NCI-H2107 (cell line): ENCODE data around the gene CELF5.
"Not testable (repeated sequence)": the region's sequence is repeated elsewhere in the genome, so short reads cannot be mapped to it uniquely, and the experiment has no call there.

Source experiments
- DNase-seq: peaks from one replicate; lab custom pipeline; 2025; lab: John Stamatoyannopoulos, UW

Gene CELF5

DNA sequence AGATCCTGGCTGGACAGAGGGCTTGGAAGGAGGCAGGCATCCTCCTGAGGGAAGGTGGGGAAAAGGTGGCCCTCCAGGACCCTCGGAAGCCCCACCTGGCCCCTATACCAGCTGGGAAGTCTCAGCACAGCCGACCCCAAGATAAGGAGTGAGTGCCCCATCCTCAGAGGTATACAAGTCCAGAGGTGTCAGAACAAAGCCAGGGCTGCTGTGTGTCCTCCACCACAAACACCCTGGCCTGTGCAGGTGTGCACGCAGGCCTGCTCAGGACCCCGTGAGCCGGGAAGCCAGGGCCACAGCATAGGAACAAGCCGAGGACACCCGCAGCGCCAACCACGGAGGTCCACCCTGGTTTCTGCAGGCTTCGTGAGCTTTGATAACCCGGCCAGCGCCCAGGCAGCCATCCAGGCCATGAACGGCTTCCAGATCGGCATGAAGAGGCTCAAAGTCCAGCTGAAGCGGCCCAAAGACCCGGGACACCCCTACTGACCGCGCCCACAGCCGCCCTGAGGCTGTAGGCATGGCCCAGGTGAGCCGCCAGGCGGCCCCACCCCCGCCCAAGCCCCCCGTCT lies 68.6 kb downstream of the CELF5 start:
- no peak for DNase-seq

DNA sequence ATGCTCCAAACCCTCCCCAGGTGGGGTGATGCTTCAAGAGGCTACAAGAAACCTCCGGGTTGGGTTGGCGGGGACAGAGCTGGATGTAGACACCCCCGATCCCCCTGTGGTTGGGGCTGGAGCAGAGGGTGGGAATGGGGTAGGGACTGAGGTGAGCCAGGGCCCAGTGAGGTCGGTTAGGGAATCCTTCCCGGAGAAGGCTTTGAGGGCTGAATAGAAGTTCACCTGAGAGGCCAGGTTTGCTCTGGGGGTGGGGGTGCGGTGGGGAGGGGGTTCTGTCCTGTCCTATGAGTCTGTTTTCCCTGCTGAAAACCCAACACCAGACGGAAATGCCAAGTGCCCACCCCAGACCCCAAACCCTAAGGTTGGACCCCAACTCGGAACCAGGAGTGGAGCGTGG lies 69.1 kb downstream of the CELF5 start:
- no peak for DNase-seq

DNA sequence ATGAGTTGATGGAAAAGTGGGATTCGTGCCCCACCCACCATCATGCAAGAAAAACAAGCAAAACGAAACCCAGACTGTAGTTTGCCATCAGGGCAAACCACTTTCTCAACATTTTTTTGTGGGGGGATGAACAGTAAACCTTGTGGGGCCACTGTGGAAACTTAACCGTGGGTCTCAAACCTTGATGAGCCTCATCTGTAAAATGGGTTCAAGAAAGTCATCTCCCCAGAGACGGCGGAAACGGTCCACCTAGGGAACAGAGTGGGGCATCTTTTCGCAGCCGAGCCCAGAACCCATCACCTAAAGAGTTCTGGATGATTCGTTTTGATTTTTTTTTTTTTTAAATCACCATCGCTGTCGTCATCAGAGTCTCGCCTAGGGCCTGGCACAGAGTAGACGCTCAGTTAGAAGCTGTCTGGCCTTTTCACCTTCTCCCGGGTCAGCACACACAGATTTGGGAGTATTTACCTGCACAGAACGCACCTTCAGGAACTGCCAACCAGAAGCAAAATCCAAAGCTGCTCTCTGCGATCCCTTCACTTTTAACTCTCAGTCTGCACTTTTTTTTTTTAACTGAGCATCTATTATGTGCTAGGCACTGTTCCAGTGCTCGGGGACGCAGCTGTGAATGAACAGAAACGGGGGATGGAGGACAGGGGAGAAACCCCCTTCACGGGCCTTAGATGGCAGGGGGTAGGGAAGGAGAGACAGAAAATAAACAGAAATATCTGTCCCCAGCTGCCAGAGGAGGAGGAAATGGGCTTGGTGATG lies 69.8 kb downstream of the CELF5 start:
- DNase-seq, result no peak

DNA sequence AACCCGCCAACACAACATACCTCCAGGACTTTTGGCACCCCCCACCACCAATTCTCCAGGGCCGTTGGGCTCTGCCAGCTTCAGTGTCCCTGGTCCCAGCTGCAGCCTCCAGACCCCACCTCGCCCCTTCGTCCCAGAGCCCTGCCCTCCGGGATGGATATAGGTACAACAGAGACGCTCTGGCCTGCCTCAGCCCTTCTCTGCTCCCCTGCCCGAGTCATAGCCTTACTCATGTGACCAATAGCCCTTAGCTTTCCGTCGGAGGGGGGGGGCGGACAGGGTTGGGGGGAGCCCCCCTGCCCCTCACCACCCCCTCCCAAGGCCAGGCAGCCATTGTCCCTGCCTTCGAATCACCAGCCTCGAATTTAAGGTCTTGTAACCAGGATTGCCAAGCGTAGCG lies 71.1 kb downstream of the CELF5 start:
- no peak for DNase-seq

DNA sequence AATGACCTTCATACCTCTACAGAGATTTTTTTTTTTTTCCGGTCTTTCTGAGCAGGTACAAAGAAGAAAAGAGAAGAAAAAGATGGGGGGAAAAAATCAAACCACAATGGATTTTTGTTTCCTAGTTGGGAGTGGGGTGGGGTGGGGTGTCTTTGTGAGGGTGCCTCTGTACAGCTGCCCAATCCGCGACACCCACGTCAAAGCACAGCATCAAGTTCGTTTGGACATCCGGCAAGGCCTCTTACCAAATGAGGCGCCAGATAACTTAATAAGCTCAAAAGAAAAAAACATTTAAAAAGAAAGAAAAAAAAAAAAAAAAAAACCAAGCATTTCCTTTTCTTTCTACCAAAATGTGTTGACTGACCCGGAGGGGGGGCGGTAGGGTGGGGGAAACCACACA lies 71.6 kb downstream of the CELF5 start:
- DNase-seq, result no peak

DNA sequence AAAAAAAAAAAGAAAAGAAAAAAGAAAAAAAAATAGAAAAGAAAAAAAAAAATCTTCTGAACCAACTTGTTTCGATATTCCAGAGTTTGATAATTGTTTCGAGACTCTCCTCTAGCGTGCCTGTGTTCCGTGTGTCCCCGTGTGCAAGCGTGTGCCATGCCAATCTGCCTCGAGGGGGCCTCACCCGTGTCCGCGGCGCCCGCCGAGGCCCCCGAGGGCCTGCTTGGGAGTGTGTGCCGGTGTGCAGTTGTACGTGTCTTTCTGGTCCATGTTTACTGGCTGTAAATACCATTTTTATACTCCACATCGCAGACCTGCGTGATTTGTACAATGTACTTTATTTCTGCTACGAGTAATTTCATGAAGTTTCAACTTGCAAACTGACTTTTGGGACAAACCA lies 72.0 kb downstream of the CELF5 start:
- DNase-seq, result no peak

DNA sequence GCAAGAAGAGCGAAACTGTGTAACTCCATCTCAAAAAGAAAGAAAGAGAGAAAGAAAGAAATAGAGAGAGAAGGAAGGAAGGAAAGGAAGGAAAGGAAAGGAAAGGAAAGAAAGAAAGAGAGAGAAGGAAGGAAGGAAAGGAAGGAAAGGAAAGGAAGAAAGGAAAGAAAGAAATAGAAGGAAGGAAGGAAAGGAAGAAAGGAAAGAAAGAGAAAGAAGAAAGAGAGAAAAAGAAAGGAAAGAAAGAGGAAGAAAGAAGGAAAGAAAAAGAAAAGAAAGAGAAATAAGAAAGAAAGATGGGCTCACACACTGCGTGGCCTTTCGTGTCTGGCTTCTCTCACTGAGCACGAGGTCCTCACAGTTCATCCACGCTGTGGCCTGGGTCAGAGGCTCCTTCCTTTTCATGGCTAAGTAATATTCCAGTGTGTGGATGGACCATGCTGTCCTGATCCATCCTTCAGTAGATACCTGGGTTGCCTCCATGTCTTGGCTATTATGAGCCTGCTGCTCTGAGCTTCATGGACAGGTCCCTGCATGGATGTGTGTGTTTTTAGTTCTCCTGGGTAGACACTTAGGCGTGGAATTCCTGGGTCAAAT lies 74.5 kb downstream of the CELF5 start:
- no peak for DNase-seq

DNA sequence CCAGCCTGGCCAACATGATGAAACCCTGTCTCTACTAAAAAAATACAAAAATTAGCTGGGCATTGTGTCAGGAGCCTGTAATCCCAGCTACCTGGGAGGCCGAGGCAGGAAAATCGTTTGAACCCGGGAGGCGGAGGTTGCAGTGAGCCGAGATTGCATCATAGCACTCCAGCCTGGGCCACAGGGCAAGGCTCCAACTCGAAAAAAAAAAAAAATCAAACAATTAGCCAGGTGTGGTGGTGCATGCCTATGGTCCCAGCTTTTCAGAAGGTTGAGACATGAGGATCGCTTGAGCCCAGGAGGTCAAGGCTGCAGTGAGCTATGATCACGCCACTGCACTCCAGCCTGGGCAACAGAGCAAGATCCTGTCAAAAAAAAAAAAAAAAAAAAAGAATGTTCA lies 76.1 kb downstream of the CELF5 start:
- DNase-seq, result not testable (repeated sequence)

DNA sequence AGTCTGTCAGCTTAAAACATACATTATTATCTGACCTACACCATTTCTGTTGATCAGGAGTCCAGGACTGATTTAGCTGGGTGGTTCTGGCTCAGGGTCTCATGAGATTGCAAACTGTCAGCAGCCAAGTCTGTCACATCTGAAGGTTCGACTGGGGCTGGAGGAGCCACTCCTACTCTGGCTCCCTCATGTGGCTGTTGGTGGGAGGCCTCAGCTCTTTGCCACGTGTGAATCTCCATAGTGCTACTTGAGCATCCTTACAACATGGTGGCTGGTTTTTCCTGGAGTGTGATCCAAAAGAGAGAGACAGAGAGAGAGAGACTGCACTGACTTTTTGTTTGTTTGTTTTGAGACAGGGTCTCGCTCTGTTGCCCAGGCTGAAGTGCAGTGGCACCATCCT lies 78.3 kb downstream of the CELF5 start:
- no peak for DNase-seq

DNA sequence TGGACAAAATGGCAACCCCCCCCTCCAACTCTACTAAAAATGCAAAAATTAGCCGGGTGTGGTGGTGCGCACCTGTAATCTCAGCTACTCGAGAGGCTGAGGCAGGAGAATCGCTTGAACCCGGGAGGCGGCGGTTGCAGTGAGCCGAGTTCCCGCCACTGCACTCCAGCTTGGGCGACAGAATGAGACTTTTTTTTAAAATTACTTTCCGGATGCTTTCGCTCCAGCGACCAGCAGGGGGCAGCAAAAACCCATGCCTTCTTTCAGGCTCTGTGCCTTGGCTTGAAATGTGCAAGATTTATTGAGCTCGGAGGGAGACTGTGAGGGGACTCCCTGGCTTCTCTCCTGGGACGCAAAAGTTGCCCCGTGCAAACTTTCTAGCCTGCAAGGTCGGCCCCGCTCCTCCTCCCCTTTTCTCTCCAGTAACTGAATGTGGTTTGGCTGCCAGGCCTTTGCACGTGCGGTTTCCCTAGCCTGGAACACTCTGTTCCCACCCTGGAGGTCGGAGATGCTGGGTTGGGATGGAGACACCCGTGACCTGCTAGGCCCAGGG lies 80.5 kb downstream of the CELF5 start:
- DNase-seq, result peak; percentile 81

DNA sequence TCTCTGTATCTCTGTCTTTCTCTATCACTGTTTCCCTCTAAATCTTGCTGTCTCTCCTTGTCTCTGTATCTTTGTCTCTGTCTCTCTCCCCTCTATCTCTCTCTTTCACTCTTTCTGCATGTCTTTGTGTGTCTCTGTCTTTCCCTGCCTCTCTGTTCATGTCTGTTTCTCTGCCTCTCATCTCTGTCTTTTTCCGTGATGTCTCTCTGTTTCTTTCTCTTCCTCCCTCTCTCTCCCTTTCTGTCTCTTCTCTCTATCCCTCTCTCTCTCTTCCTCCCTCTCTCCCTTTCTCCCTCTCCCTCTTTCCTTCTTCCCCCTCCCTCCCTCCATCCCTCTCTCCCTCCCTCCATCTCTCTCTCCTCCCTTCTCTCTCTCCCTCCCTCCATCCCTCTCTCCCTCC lies 85.3 kb downstream of the CELF5 start:
- no peak for DNase-seq

DNA sequence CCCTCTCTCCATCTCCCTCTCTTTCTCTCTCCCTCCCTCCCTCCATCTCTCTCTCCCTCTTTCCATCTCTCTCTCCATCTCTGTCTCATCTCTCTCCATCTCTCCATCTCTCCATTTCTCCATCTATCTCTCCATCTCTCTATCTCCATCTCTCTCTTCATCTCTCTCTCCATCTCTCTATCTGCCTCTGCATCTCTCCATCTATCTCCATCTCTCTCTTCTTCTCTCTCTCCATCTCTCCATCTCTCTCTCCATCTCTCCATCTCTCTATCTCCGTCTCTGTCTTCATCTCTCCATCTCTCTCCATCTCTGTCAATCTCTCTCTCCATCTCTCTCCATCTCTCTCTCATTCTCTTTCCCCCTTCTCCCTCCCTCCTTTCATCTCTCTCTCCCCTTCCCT lies 85.8 kb downstream of the CELF5 start:
- DNase-seq, result no peak

DNA sequence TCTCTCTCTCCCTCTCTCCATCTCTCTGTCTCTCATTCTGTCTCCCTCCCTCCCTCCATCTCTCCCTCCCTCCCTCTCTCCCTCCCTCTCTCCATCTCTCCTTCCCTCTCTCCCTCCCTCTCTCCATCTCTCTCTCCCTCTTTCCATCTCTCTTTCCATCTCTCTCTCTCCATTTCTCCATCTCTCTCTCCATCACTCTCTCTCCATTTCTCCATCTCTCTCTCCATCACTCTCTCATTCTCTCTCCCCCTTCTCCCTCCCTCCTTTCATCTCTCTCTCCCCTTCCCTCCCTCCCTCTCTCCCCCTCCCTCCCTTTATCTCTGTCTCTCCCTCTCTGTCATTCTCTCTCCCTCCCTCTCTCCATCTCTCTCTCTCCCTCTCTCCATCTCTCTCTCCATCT lies 86.2 kb downstream of the CELF5 start:
- no peak for DNase-seq

DNA sequence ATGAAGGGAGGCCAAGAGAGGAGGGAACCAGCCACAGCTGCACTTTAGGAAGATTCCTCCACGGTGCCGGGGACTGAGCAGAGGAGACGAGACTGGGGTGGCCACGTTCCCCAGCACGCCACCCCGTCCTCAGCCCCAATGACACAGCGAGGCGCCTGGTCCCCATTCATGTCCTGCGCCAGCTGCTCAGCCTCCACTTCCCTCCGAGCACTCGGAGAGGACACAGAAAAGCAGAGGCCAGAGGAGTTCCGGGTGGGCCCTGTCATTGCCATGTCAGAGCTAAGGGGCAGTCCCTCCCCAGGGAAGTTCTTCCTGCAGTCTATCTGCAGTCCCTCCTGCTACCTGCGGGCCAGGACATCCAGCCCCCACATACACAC lies 88.7 kb downstream of the CELF5 start:
- DNase-seq, result no peak

DNA sequence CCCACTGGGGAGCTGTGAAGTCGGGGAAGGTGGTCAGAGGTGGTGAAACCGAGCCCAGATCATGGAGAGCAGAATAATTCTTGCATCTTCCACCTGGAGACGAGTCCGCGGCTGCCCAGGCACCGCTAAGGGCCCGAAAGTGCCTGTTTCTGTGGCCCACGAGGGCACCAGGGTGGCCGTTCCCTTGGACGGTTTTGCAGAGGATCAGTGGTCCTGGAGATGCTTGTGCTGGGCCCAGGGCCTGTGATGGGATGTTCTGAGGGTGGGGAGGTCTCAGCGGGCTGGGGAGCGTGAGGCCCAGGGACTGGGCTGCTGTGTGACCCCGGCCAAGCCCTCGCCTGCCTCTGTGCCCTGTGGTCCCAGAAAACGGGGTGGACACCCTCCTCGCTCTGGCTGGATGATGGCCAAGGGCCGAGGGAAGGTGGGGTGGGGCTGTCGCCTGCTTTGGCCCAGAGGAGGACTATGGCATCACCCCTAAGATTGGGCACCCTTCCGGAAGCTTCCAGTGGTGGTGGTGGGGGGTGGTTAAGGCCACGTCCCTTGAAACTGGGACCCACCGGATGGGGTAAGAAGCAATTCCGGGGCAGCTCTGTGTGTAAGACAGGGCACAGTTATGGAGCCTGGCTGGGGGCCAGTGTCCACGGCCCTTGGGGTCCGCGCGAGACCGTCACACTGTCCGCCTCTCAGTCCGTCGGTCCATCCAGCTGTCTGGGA lies 90.7 kb downstream of the CELF5 start:
- DNase-seq, result no peak

DNA sequence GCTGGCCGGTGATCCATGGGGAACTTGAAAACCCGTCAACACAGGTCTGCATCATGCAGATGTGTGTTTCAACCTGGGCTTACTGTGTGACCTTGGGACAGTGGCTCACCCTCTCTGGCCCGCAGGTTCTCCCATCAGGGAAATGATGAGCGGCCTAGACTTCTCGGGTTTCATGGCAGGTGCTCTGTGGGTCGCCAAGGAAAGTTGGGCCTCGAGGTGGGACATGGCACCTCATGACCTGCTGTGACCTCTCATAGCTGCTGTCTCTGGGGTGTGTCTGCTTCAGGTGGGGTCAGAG lies 91.2 kb downstream of the CELF5 start:
- DNase-seq, result no peak

DNA sequence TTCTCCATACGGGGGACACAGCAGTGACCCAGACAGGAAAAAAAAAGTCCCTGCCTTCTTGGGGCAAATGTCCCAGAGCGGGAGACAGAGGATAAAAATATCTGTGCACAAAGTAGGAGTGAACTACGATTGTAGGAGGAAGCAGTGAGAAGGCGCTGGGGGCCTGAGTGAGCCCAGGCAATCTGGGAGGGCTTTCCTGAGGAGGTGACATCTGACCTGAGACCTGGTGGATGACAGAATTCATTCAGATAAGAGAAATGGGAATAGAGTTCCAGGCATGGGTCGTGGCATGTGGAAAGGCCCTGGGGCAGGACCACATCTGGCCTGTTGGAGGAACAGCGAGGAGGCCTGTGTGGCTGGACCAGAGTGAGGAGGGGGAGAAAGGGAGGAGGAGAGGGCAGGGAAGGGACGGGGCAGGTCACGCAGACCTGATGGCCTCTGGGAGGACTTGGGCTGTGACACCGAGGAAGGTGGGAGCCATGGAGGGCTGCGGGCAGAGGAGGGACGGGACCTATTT lies 91.7 kb downstream of the CELF5 start:
- DNase-seq, result no peak

DNA sequence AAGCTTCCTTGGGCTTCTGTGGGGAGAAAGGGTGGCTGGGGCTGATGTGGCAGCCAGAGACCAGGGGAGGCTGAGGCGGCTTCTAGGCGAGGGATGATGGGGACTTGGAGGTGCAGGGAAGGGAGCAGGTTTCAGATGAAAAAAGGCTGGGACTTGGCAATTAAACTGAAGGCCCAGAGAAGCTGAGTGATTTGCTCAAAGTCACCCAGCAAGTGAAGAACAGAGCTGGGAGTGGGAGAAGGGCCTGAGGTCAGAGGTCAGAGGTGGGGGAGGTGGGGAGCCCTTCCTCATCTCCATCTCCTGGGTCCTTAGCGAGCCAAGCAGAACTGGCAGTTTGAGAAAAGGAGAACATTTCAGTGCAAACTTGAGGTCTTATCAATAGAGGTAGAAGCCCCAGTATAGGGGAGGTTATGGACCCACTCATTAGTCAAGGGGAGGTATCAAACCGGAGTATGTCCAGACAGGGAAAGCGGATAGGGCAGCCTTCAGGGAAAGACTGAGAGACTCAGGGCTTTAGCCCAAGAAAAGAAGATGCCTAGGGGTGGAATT lies 92.3 kb downstream of the CELF5 start:
- DNase-seq, result no peak

DNA sequence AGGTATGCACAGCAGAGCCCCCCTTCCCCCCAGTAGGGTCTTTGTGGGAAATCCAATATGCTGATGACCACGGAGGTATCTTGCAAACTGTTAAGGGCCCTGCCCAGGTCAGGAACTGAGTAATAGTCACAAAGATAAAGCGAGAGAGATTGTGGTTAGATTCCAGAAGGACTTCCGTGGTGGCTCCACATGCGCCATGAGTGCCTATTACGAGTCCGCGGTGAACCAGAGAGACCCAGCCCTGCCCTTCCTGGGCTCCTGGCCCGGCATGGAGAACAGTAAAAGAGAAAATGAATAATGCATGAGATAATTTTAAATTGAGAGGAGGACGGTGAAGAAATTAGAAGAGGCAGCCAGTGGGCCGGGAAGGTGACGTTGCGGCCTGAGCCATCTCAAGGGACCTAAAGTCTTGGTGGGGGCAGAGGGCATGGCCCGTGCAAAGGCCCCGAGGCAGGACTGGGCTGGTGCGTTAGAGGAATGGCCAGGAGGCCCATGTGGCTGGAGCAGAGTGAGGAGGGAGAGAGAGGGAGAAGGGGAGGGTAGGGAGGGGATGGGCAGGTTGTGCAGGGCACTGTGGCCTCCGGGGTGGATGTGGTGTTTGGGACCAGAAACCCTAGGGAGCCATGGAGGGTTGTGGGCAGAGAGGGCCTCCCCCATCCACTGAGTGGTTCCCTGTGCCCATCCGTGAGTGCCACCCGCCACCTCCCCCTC lies 95.3 kb downstream of the CELF5 start:
- no peak for DNase-seq

DNA sequence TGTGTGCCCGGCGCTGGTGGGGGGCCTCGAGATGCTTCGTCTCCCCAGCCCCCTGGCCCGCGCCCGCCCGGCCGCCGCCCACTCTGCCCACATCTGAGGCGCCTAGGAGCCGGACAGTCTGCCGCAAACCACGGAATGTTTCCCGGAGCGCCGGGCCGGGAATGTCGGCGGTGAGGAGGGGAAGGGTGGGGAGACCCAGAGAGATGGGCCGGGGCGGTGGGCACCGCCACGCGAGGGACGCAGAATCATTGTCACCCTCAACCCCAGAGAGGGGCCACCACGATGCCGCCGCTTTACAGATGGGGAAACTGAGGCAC lies 95.9 kb downstream of the CELF5 start:
- DNase-seq, result no peak

DNA sequence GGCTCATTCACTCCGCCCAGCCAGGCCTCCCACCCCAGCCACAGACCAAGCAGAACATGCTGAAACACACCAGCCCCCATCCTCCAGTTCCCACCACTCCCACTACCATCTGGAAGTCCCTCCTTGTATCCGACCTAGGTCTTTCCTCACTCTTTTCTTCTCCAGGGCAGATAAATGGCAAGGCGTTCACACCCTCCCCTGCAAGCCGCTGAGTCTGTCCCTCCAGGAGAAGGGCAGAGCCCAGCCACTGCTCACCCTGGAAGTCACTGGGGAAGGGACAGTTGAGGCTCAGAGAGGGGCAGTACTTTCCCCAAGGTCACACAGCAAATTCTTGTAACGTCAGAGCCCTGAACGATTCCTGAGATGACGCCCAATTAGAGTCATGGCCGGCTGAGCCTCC lies 96.4 kb downstream of the CELF5 start:
- no peak for DNase-seq

DNA sequence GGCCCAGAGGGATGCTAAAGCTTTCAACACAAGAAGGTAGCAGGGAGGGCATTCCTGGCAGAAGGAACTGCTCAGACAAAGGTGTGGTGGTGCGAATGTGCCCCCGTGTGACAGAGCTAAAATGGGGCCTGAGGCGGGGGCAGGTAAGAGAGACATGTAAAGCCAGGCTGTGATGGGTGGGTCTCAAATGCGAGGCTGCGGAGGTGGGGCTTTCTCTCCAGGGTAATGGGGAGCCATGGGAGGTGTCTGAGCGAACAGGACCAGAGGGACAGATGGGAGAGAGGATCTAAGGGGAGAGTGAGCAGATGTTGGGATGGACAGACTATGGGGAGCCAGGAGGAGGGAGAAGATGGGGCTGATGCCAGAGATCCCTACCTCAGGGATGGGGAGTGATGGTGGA lies 97.2 kb downstream of the CELF5 start:
- DNase-seq, result no peak
